NK-92 (cell line): ENCODE measurements around the gene FHIT.

Experiments used
- DNase-seq: peaks from one replicate; lab custom pipeline; 2025; ENCODE audit not compliant: unreplicated experiment; lab: John Stamatoyannopoulos, UW

The FHIT gene

GRCh38 chr3:59920822-59921221 is 1330.4 kb downstream of the FHIT start:
- DNase-seq = no peak

- no peak for DNase-seq
Measured at GRCh38 chr3:59919586-59919985, 1331.7 kb downstream of the FHIT start.

- no peak for DNase-seq
Measured at GRCh38 chr3:59914251-59914650, 1337.0 kb downstream of the FHIT start.

- no peak for DNase-seq
Measured at GRCh38 chr3:59913645-59914044, 1337.6 kb downstream of the FHIT start.

GRCh38 chr3:59908701-59909100 is 1342.6 kb downstream of the FHIT start:
- no peak for DNase-seq

- DNase-seq = no peak
Measured at GRCh38 chr3:59908280-59908679, 1343.0 kb downstream of the FHIT start.

- no peak for DNase-seq
Measured at GRCh38 chr3:59904296-59904695, 1347.0 kb downstream of the FHIT start.

GRCh38 chr3:59899061-59899460 is 1352.2 kb downstream of the FHIT start:
- no peak for DNase-seq

GRCh38 chr3:59895972-59896371 is 1355.3 kb downstream of the FHIT start:
- DNase-seq = no peak

- DNase-seq = no peak
Measured at GRCh38 chr3:59894425-59895121, 1356.7 kb downstream of the FHIT start.

GRCh38 chr3:59890639-59891038 is 1360.6 kb downstream of the FHIT start:
- no peak for DNase-seq

GRCh38 chr3:59886790-59887189 is 1364.5 kb downstream of the FHIT start:
- no peak for DNase-seq

GRCh38 chr3:59885899-59886400 is 1365.3 kb downstream of the FHIT start:
- DNase-seq = no peak

- no peak for DNase-seq
Measured at GRCh38 chr3:59885101-59885500, 1366.2 kb downstream of the FHIT start.

- no peak for DNase-seq
Measured at GRCh38 chr3:59884409-59884808, 1366.8 kb downstream of the FHIT start.

- DNase-seq = no peak
Measured at GRCh38 chr3:59882746-59883145, 1368.5 kb downstream of the FHIT start.

- no peak for DNase-seq
Measured at GRCh38 chr3:59880717-59881116, 1370.5 kb downstream of the FHIT start.

GRCh38 chr3:59879031-59879581 is 1372.1 kb downstream of the FHIT start:
- no peak for DNase-seq

GRCh38 chr3:59878038-59878427 is 1373.2 kb downstream of the FHIT start:
- no peak for DNase-seq

GRCh38 chr3:59877263-59878037 is 1373.8 kb downstream of the FHIT start:
- no peak for DNase-seq

GRCh38 chr3:59876533-59877062 is 1374.7 kb downstream of the FHIT start:
- DNase-seq = no peak
